ENCODE data around the gene KLHL40. TPM values are rescaled to one million over a fixed set of nuclear protein-coding genes. Genes with fewer than 3 reads are reported as not detected.
A peak's percentile ranks its signal among the peaks of the same experiment; 100 is the strongest.

The KLHL40 gene
- total and polyA plus RNA-seq, 7 experiments from 2014 or later: not detected

GRCh38 chr3:42655331-42655888 is 29.9 kb upstream of the KLHL40 start:
- Histone ChIP-seq H3K27me3 (ENCODE audit: control insufficient read depth in 2 of 2, insufficient read depth in 2 of 2, low read length in 2 of 2) (no peaks in the 10 kb centered on the region), H3K27ac (ENCODE audit: low read depth, low read length) (no peak overlapping the region), H3K36me3 (ENCODE audit: control insufficient read depth in 2 of 3, insufficient read depth in 3 of 3, low read length in 3 of 3) (no peaks in the 10 kb centered on the region), H3K9me3 (ENCODE audit: control insufficient read depth in 2 of 3, low read length in 3 of 3) (no peaks in the 10 kb centered on the region), H3K4me1 (ENCODE audit: control insufficient read depth in 2 of 2, insufficient read depth in 2 of 2, low read length in 2 of 2) (peaks cover 5 to 12% of the 10 kb centered on the region in 2 donors), H3K4me3 (ENCODE audit: low read length) (no peak overlapping the region)
- peaks cover 9 to 22% (median 12%) of the 10 kb centered on the region in 7 donors for H3K4me1 Mint-ChIP-seq
- no peaks in the 10 kb centered on the region for H3K36me3 Mint-ChIP-seq
- peak overlapping the region in 8 of 10 donors; percentile 25 to 76 (median 30) for H3K4me3 Mint-ChIP-seq
- peaks cover 0 to 4% (median 0%) of the 10 kb centered on the region in 5 donors for H3K27me3 Mint-ChIP-seq
- ChIA-PET POLR2A (no interaction called here), CTCF (no interaction called here)
- DNase-seq (no peak), ATAC-seq (no peak)
- H3K27ac Mint-ChIP-seq: peak overlapping the region in 1 of 9 donors; percentile 42
- intact Hi-C loops (cut with micrococcal nuclease): loop anchor here (2.0 to 5.0 kb wide), 2 partner anchors 17 to 87 kb away; no protein-coding TSS in a partner anchor
- H3K9me3 Mint-ChIP-seq: no peaks in the 10 kb centered on the region

- H3K4me1 ChIP-seq (ENCODE audit: control insufficient read depth in 2 of 2, insufficient read depth in 2 of 2, low read length in 2 of 2): peaks cover 5 to 12% of the 10 kb centered on the region in 2 donors
Measured at GRCh38 chr3:42655980-42656679, 29.2 kb upstream of the KLHL40 start.

GRCh38 chr3:42656680-42657610 is 28.4 kb upstream of the KLHL40 start:
- Mint-ChIP-seq H3K36me3 (no peaks in the 10 kb centered on the region), H3K27ac (peak overlapping the region in 3 of 9 donors; percentile 28 to 68 (median 49)), H3K9me3 (no peaks in the 10 kb centered on the region), H3K27me3 (peaks cover 0 to 4% (median 0%) of the 10 kb centered on the region in 5 donors), H3K4me1 (peaks cover 5 to 22% (median 12%) of the 10 kb centered on the region in 7 donors), H3K4me3 (peak overlapping the region in 3 of 10 donors; percentile 19 to 58 (median 43))
- DNase-seq (no peak), ATAC-seq (no peak)
- CTCF ChIA-PET: interaction anchor here (0.6 kb wide), 1 partner anchor 46 kb away, joined by 3 read pairs; no protein-coding TSS in a partner anchor
- Histone ChIP-seq H3K27me3 (ENCODE audit: control insufficient read depth in 2 of 2, insufficient read depth in 2 of 2, low read length in 2 of 2) (no peaks in the 10 kb centered on the region), H3K9me3 (ENCODE audit: control insufficient read depth in 2 of 3, low read length in 3 of 3) (no peaks in the 10 kb centered on the region), H3K4me3 (ENCODE audit: low read length) (no peak overlapping the region), H3K4me1 (ENCODE audit: control insufficient read depth in 2 of 2, insufficient read depth in 2 of 2, low read length in 2 of 2) (peaks cover 5 to 12% of the 10 kb centered on the region in 2 donors), H3K27ac (ENCODE audit: low read depth, low read length) (no peak overlapping the region), H3K36me3 (ENCODE audit: control insufficient read depth in 2 of 3, insufficient read depth in 3 of 3, low read length in 3 of 3) (no peaks in the 10 kb centered on the region)
- intact Hi-C loops (cut with micrococcal nuclease): loop anchor here in 1 of 2 donors (5.0 kb wide), 1 partner anchor 85 kb away; no protein-coding TSS in a partner anchor
- POLR2A ChIA-PET: no interaction called here

More at GRCh38 chr3:42655980-42656679, 29.2 kb upstream of the KLHL40 start:
- no peaks in the 10 kb centered on the region for H3K9me3 Mint-ChIP-seq
- ATAC-seq (no peak), DNase-seq (no peak)
- no peak overlapping the region for H3K27ac ChIP-seq (ENCODE audit: low read depth, low read length)
- no peaks in the 10 kb centered on the region for H3K36me3 ChIP-seq (ENCODE audit: control insufficient read depth in 2 of 3, insufficient read depth in 3 of 3, low read length in 3 of 3)
- no peak overlapping the region for H3K4me3 ChIP-seq (ENCODE audit: low read length)
- H3K4me1 Mint-ChIP-seq: peaks cover 9 to 22% (median 12%) of the 10 kb centered on the region in 7 donors
- H3K36me3 Mint-ChIP-seq: no peaks in the 10 kb centered on the region
- H3K27me3 Mint-ChIP-seq: peaks cover 0 to 4% (median 0%) of the 10 kb centered on the region in 5 donors
- intact Hi-C loops (cut with micrococcal nuclease): loop anchor here (2.0 to 5.0 kb wide), 2 partner anchors 17 to 86 kb away; no protein-coding TSS in a partner anchor
- no peaks in the 10 kb centered on the region for H3K9me3 ChIP-seq (ENCODE audit: control insufficient read depth in 2 of 3, low read length in 3 of 3)
- peak overlapping the region in 2 of 9 donors; percentile 28 to 68 for H3K27ac Mint-ChIP-seq
- H3K4me3 Mint-ChIP-seq: peak overlapping the region in 3 of 10 donors; percentile 43 to 58 (median 48)
- no peaks in the 10 kb centered on the region for H3K27me3 ChIP-seq (ENCODE audit: control insufficient read depth in 2 of 2, insufficient read depth in 2 of 2, low read length in 2 of 2)
- ChIA-PET POLR2A (no interaction called here), CTCF (no interaction called here)

GRCh38 chr3:42657675-42658074 is 27.7 kb upstream of the KLHL40 start:
- CTCF ChIA-PET: interaction anchor here (0.6 kb wide), 1 partner anchor 47 kb away, joined by 3 read pairs; no protein-coding TSS in a partner anchor
- Mint-ChIP-seq H3K27ac (peak overlapping the region in 2 of 9 donors; percentile 6 to 38), H3K36me3 (no peaks in the 10 kb centered on the region), H3K9me3 (no peaks in the 10 kb centered on the region), H3K4me3 (no peak overlapping the region), H3K4me1 (peaks cover 0 to 21% (median 10%) of the 10 kb centered on the region in 7 donors), H3K27me3 (peaks cover 0 to 4% (median 0%) of the 10 kb centered on the region in 5 donors)
- no peak for DNase-seq
- H3K4me1 ChIP-seq (ENCODE audit: control insufficient read depth in 2 of 2, insufficient read depth in 2 of 2, low read length in 2 of 2): peaks cover 5 to 11% of the 10 kb centered on the region in 2 donors
- no peaks in the 10 kb centered on the region for H3K27me3 ChIP-seq (ENCODE audit: control insufficient read depth in 2 of 2, insufficient read depth in 2 of 2, low read length in 2 of 2)
- no peak for ATAC-seq
- H3K4me3 ChIP-seq (ENCODE audit: low read length): no peak overlapping the region
- no peak overlapping the region for H3K27ac ChIP-seq (ENCODE audit: low read depth, low read length)
- intact Hi-C loops (cut with micrococcal nuclease): loop anchor here in 1 of 2 donors (5.0 kb wide), 1 partner anchor 85 kb away; no protein-coding TSS in a partner anchor
- POLR2A ChIA-PET: no interaction called here
- no peaks in the 10 kb centered on the region for H3K9me3 ChIP-seq (ENCODE audit: control insufficient read depth in 2 of 3, low read length in 3 of 3)
- no peaks in the 10 kb centered on the region for H3K36me3 ChIP-seq (ENCODE audit: control insufficient read depth in 2 of 3, insufficient read depth in 3 of 3, low read length in 3 of 3)

GRCh38 chr3:42658091-42658770 is 27.1 kb upstream of the KLHL40 start:
- peaks cover 0 to 4% (median 0%) of the 10 kb centered on the region in 5 donors for H3K27me3 Mint-ChIP-seq
- H3K36me3 Mint-ChIP-seq: no peaks in the 10 kb centered on the region
- Histone ChIP-seq H3K4me3 (ENCODE audit: low read length) (no peak overlapping the region), H3K27ac (ENCODE audit: low read depth, low read length) (no peak overlapping the region), H3K27me3 (ENCODE audit: control insufficient read depth in 2 of 2, insufficient read depth in 2 of 2, low read length in 2 of 2) (no peaks in the 10 kb centered on the region), H3K36me3 (ENCODE audit: control insufficient read depth in 2 of 3, insufficient read depth in 3 of 3, low read length in 3 of 3) (no peaks in the 10 kb centered on the region), H3K4me1 (ENCODE audit: control insufficient read depth in 2 of 2, insufficient read depth in 2 of 2, low read length in 2 of 2) (peaks cover 5 to 6% of the 10 kb centered on the region in 2 donors), H3K9me3 (ENCODE audit: control insufficient read depth in 2 of 3, low read length in 3 of 3) (no peaks in the 10 kb centered on the region)
- H3K9me3 Mint-ChIP-seq: no peaks in the 10 kb centered on the region
- peak overlapping the region in 2 of 9 donors; percentile 6 to 38 for H3K27ac Mint-ChIP-seq
- DNase-seq: no peak
- CTCF ChIA-PET: no interaction called here
- POLR2A ChIA-PET: no interaction called here
- no peak for ATAC-seq
- H3K4me1 Mint-ChIP-seq: peaks cover 0 to 15% (median 6%) of the 10 kb centered on the region in 7 donors
- H3K4me3 Mint-ChIP-seq: no peak overlapping the region
- intact Hi-C loops (cut with micrococcal nuclease): loop anchor here in 1 of 2 donors (5.0 kb wide), 1 partner anchor 84 kb away; no protein-coding TSS in a partner anchor

Measured in naive thymus-derived CD4-positive, alpha-beta T cell (primary cell).